GM10266 (cell line): ENCODE results near the gene S100A3.
"Not testable (repeated sequence)": the region's sequence is repeated elsewhere in the genome, so short reads cannot be mapped to it uniquely, and the experiment has no call there.

Experiments used
- DNase-seq: peaks from one replicate; pipeline ENCODE4 v3.0.0; 2012; ENCODE audit errors: extremely low spot score
- TF ChIP-seq, protein P1 (sequence below): IDR thresholded peaks from 2 replicates; pipeline ENCODE4 v1.5.1; 2012; ENCODE audit warnings: mild to moderate bottlenecking, low read depth; ENCODE audit not compliant: control insufficient read depth, insufficient read depth; ENCODE audit errors: missing control alignments

Gene S100A3

DNA sequence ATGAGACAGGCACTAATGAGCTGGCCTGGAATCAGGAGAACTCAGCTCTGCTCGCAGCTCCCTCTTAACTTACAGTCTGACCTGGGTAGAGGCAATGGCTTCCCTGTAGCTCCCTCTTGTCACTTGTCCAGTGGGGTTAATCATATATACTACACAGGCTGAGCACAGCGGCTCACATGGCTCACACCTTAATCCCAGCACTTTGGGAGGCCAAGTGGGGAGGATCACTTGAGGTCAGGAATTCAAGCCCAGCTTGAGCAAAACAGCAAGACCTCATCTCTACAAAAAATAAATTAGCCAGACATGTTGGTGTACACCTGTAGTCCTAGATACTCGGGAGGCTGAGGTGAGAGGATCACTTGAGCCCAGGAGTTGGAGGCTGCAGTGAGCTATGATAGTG lies 17.4 kb downstream of the S100A3 start:
- DNase-seq: no peak
- TF ChIP-seq, protein P1, sequence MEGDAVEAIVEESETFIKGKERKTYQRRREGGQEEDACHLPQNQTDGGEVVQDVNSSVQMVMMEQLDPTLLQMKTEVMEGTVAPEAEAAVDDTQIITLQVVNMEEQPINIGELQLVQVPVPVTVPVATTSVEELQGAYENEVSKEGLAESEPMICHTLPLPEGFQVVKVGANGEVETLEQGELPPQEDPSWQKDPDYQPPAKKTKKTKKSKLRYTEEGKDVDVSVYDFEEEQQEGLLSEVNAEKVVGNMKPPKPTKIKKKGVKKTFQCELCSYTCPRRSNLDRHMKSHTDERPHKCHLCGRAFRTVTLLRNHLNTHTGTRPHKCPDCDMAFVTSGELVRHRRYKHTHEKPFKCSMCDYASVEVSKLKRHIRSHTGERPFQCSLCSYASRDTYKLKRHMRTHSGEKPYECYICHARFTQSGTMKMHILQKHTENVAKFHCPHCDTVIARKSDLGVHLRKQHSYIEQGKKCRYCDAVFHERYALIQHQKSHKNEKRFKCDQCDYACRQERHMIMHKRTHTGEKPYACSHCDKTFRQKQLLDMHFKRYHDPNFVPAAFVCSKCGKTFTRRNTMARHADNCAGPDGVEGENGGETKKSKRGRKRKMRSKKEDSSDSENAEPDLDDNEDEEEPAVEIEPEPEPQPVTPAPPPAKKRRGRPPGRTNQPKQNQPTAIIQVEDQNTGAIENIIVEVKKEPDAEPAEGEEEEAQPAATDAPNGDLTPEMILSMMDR: no peak

DNA sequence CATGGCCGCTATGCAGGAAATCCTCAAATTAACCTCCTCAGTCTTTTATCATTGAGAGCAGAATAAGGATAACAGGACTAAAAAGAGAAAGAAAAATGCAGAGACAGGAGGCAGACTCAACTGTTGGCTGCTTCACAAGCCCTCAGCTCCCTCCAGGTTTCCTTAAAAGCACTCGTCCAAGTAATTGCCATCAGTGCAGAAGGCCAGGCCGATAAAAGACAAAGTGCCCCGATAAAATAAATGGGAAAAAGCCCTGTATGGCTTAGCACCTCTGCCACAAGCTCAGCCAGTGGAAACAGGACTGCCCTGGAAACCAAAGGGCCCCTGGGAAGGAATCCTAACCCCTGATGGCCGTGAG lies 21.4 kb downstream of the S100A3 start:
- DNase-seq: no peak
- TF ChIP-seq, protein P1: no peak

DNA sequence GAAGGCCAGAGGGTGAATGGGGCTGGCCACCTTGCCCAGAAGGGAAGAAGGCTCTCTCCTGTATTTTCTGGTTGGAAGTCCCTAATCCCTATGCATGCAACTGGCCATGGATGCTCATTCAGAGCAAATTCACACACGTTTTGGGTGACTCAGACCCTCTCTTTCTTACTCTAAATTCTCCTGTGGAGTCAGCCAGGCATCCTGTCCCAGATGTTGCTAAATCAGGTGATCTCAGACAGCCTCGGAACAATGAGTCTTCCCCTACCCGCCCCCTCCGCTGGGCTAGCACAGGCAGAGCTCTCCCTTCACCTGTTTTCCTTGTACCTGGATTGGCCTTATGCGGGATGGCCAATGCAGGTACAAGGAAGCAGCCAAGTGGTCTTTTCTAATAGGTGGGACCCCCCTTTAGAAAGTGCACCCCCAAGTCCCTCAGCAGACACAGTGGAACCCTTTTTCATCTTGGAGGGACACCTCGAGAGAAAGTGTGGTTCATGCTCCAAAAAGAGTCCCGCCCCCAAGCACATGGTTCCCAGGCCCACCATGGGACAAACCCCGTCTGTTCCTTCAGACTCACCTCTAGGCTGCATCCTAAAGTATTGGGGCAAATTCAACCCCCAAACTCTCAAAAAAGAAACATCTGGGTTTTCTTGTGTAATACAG lies 21.9 kb downstream of the S100A3 start:
- TF ChIP-seq, protein P1: no peak
- no peak for DNase-seq

DNA sequence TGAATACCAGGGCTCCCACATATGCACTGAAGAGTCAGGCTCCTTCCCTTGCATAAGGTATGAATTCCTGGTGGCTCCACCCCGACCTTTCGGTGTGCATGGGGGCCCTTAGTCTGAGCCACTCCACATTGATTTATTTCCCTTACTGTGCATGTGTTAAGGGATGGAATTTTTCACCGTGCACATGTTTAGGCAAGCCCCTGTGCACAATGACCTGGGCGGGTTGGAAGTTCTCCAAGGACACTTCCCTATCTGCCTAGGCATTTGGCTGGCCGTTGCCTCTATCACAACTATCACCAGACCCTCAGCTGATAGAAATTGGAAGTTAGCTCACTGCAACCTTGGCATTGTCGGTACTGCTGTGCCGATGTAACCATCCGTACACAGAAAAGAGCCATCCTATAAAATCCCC lies 22.9 kb downstream of the S100A3 start:
- TF ChIP-seq, protein P1: no peak
- DNase-seq: no peak

DNA sequence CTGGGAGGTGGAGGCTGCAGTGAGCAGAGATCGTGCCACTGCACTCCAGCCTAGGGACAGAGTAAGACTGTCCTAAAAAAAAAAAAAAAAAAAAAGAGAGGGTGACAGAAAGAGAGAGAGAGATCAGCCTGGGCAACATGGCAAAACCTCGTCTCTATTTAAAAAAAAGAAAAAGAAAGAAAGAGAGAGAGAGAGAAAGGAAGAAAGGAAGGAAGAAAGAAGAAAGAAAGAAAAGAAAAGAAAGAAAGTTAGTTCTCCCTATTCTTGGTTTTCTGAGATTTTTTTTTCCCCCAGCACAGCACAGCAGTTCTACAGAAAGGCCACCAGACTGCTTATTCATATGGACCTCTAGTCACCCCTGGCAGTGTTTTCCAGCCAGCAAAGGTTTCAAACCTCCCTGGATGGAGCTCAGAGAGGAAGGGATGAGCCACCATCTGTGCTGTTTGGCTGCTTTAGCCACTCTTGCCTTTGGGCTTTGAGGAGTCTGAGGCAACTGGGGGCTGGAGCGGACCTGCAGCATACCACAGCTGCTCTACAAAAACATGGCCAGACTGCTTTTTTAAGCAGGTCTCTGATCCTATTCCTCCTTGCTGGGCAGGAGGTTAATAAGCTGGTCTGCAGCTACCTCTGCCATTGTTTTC lies 23.9 kb downstream of the S100A3 start:
- TF ChIP-seq, protein P1: no peak
- no peak for DNase-seq

DNA sequence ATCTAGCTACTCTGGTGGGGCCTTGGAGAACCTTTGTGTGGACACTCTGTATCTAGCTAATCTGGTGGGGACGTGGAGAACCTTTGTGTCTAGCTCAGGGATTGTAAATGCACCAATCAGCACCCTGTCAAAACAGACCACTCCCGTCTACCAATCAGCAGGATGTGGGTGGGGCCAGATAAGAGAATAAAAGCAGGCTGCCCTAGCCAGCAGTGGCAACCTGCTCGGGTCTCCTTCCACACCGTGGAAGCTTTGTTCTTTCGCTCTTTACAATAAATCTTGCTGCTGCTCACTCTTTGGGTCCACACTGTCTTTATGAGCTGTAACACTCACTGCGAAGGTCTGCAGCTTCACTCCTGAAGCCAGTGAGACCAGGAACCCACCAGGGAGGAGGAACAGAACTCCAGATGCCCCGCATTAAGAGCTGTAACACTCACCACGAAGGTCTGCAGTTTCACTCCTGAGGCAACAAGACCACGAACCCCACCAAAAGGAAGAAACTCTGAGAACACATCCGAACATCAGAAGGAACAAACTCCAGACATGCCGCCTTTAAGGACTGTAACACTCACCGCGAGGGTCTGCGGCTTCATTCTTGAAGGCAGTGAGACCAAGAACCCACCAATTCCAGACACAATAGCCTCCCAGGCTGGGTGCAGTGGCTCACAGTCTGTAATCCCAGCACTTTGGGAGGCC lies 26.6 kb downstream of the S100A3 start:
- not testable (repeated sequence) for DNase-seq

GRCh38 chr1:153521808-153522207 lies 27.2 kb downstream of the S100A3 start:
- not testable (repeated sequence) for DNase-seq

DNA sequence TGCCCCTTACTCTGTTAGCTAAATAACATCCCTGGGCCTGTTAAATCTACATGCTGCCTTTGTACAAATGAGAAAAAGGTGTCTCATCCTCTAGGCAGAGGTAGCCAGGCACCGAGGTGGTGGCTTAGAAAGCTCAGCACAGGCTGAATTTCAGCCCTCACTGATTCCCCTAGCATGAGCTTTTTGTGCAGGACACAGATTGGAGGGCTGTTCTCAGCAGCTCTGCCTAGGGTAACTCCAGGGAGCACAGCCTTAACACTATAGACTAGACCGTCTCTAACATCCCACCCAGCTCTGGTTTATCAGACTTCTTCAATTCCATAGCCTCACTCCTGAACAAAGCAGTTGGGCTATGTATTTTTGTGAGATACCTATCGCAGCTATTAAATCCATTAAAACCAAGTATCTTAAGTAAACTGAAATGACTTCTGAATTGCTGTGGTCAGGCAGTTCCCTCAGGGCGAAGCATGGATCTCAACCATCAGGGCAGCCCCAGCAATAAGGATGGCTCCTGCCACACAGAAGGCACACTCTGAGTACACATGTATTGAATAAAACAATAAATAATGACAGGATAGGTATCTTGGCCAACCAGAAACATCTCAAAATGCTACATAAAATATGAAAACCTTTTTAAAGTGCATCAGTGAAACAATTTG lies 28.1 kb downstream of the S100A3 start:
- no peak for DNase-seq
- TF ChIP-seq, protein P1: no peak

GRCh38 chr1:153520137-153520691 lies 28.8 kb downstream of the S100A3 start:
- not testable (repeated sequence) for DNase-seq
